Inflammatory macrophage treated with lipopolysaccharide for 1 hour (primary cell): Measurements from ENCODE around the gene SYT2.
"Not testable (repeated sequence)": the region's sequence is repeated elsewhere in the genome, so short reads cannot be mapped to it uniquely, and the experiment has no call there.

ENCODE experiments used
- DNase-seq, 2 donors: peaks; one replicate each; pipeline ENCODE4 v3.0.0-alpha.2; 2020 to 2022

Gene SYT2

DNA sequence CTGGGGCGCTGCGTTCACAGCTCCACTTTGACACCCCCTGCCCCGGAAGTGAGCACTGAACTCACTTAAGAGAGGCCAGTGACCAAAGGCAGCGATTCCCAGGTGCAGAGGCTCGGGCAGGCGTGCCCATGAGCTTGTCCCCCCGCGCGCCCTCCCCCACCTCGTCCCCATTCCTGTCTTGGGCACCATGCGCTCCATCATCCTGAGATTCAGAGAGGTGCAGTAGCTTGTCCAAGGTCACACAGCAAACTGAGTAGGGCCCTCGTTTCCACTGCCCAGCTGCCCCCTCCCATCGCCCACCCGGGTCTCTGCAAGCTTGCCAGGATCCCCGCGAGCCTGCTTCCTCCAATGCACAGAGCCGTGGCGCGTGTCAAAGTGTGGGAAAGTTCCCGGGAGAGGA is 68.0 kb downstream of the SYT2 start:
- no peak for DNase-seq

DNA sequence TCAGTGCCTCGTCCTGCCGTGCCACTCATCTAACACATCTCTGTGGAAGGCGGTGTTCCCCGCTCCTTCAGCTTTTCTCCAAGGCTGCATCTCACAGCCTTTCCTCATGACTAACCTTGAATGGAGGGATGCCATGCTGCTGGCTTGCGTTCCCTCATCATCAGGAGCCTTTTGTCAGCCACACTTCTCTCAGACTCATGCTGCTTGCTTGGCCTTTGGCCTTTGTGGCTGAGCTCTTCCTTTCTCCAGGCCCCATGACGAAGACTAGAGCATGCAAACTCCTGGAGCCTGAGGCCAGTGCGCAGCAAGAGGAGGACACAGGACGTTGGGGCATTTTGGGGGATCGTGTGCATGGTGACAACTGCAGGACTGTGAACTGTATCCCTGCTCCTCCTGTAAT is 70.8 kb downstream of the SYT2 start:
- no peak for DNase-seq

DNA sequence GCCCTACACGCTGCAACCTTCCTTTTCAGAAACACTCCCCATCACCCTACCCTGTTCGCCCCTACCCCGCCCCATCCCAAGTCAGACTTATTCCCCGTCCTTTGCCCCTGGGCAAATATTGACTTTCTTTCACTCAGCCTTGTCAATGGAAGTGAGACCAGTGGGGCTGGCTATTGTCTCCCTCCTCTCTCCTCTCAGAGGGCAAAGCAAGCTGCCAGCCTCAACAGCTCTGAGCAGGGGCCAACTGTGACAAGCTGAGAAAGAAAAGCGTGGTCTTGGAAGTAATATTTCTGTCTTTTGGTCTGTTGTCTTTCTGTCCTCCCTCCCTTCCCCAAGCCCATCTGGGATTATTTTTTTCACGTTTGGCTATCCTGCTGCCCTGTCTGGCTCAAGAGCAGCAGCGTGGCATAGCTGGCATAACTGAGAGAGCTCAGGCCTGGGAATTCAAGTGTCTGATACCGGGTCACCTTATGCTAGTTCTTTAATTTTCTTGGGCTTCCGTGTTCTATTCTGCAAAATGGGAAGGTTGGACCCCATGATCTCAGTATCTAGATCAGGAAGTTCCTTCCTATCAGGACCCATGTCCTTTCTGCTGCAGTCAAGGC is 71.5 kb downstream of the SYT2 start:
- not testable (repeated sequence) for DNase-seq

DNA sequence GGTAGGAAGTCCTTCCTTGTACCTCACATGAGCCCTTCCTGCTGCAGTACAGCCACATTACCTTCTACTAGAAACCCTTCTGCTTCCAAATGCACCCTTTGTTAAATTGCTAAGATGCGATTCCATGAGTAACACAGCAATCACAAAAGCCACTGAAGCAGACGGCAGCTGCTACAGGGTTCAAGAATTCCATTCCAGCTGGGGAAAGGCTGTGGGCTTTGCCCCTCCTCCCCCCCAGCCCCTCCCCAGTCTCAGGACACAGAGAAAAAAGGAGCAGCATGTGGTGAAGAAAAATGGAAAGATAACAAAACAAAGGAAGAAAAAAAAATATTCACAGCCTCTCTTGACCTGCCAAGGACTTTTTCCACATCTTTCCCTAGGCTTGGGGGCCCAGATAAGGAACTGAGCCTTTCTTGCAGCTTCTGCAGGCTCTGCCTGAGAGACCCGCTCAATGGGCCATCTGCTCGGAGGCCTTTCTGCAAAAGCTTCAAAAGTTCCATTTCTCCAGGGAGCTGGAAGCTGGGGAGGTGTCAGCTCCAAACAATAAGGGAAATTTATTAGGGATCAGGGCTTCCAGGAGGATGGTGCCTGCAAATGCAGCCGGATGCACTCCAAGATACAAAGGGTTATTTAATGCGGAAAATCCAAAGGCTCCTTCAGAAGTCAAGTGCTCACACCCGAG is 72.1 kb downstream of the SYT2 start:
- DNase-seq: no peak

DNA sequence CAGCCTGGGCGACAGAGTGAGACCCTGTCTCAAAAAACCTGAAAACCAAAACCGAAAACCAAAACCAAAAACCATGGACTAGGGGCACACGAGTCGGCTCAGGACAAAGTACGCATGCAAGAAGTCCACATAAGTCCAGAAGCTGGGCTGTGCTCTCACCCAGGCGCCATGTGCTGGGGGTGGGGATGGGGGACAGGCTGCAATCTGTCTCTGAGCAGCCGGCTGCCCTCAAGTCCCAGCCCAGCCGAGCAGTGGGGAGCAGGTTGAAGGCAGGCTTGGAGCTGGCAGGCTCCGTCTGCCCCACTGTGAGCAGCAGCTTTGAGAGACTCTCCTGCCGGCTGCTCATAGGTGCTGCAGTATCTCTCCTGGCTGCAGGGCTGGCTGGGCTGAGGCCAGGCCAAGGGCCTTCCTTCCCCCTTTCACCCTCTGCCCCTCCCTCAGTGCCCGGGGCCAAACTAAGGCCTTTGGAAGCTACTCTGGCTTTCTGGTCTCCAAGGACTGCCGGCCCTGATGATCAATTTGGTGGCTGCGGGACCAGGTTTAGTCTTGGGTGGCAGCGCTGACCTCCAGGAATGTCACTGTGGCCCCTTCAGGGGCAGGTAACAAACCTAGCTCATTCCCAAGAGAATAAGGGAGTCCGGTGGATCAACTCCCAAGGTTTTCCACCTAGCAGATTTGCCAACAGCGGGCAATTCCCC is 72.8 kb downstream of the SYT2 start:
- DNase-seq: not testable (repeated sequence)

DNA sequence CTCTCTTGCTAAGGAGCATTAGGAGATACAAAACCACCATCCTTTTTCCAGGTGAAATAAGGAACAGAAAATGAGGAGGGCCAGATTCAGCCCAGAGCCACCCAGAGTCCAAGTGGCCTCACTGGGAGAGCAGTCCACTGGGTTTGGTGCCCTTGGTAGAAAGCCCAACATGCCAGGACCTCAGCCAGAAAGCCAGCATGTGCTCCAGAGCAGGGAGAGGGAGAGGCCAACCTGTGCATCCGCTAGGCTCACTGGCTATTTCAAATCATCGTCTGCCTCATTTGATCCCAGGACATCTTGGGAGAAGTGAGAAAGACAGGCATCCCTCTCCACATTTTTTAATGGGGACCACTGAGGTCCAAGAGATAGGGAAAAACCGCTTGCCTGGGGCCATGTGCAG is 74.1 kb downstream of the SYT2 start:
- DNase-seq: not testable (repeated sequence)

DNA sequence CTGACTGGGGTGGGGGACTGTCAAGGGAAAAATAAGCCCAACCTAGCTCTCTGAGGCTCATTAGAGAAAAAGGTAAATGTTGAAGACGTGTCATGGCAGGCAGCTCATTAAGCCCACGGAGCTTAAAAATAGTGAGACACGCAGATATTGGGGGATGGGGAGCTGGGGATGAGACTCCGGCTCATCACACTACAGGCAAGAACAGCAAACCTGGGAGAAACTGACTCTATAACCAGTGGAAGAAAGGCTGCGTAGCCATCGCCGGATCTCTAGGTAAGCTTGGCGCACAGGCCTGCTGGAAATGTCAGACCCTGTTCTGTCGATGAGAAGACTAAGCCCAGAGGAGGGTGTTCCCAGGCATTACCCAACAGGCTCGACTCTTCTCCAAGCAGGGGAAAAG is 78.0 kb downstream of the SYT2 start:
- no peak for DNase-seq

DNA sequence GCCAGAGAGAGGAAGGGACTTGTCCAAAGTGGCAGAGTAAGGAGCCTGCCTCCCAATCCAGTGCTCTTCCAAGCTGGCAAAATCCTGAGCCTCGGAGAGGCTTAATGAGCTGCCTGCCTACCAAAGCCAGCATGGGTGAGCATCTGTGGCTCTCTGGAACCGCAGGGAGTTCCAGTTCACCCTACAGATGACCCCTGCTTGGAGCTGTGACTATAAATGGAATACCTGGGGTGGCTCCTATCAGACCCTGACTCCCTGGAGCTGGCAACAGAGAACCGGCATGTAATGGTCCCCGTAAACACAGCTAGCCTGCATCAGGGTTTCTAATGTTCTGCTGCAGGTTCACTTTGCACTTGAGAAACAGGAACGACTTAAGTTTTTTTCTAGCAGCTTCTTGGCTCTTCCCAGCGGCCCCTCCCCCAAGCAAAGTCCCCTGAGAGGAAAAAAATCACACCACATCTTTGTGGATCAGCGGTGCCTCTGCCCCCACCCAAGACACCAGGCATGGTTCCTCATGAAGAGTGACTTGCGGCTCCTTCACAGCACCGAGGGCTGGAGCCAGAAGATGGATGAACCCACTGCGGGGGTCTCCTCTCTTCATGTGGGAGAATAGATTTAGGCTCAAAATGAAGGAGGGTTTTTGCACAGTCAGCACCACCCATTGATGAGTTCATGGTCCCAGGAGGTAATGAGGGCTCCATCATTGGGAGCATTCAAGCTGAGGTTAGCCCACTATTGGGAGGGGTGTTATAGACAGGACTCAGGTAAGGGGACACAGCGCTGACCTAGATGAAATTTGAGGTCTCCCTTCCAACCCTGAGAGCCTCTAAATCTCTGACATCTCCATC is 79.0 kb downstream of the SYT2 start:
- DNase-seq: no peak

DNA sequence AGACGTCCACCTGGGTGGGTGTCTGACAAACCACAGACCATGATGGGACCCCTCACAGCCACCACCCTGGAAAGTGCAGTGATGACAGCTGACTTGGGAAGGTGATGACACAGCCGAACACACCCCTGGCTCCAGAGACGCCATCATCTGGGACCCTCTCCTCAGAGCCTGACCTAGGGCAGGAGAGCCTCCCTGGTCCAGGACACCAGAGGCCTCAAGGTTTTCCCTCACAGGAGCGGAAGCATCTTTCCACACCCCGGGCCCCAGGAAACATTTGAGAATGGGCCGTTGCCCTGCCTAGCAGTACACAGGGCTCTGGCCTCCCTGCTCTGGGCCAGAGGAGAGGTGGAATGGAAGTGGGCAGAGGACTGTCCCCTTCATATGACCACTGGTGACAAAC is 79.7 kb downstream of the SYT2 start:
- no peak for DNase-seq

DNA sequence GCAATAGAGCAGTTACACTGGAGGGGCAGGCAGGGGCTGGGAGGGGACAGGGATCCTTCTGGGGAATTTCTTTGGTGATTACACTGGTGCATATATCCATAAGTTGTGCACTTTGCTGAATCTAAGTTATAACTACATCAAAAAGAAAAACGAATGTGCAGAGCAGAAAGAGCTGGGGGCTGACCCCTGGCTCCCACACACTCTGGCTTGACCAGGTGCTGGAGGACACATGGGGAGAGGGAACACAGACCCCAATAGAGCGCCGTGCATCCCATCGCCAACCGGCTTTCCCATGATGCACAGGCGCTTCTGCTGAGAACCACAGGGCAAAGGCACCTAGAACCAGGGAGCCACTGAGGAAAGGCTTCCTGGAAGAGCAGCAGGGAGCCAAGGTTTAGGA is 80.2 kb downstream of the SYT2 start:
- DNase-seq: not testable (repeated sequence)

DNA sequence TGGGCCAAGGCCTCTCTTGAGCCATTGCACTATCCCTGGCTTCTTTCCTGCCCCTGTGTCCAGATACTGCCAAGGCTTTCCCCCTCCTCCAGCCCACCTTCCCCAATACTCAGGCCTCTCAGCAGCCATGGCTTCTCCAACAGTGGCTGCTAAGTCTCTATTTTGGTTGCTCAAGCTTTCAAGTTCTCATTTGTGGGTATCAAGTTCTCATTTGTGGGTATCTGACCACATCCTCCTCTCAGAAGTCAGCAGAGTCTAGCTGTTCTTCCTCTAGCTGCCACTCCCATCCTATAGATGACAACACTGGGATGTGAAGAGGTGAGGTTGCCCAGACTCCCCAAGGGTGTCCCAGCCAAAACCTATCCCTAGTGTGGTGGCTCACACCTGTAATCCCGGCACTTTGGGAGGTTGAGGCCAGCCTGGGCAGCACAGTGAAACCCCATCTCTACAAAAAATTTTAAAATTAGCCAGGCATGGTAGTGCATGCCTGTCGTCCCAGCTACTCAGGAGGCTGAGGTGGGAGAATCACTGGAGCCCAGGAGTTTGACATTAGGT is 80.9 kb downstream of the SYT2 start:
- peak; percentile 44 to 60 for DNase-seq

DNA sequence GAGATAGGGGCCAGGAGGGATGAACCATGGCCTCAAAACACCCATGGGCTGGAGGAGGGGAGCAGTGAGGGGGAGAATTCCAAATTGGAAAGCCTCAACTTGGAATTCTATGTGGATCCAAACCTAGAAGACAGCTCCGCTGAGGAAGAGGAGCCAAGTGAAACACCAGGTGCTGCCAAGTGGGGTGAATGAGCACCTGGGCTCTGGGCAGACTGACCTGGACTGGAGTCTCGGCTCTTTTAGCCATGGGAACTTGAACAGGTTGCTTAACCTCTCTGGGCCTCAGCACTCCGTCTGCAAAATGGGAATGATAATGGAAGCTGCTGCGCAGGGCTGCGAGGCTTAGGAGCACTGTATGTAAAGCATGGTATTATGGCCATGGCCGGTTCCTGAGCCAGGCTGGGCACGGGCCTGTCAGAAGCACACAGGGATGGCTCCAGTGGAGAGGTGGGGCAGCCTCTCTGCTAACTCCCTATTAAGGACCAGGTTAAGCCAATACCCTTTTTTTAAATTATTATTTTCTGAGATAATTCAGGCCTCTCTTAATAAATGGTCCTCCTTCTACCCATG is 81.5 kb downstream of the SYT2 start:
- no peak for DNase-seq

DNA sequence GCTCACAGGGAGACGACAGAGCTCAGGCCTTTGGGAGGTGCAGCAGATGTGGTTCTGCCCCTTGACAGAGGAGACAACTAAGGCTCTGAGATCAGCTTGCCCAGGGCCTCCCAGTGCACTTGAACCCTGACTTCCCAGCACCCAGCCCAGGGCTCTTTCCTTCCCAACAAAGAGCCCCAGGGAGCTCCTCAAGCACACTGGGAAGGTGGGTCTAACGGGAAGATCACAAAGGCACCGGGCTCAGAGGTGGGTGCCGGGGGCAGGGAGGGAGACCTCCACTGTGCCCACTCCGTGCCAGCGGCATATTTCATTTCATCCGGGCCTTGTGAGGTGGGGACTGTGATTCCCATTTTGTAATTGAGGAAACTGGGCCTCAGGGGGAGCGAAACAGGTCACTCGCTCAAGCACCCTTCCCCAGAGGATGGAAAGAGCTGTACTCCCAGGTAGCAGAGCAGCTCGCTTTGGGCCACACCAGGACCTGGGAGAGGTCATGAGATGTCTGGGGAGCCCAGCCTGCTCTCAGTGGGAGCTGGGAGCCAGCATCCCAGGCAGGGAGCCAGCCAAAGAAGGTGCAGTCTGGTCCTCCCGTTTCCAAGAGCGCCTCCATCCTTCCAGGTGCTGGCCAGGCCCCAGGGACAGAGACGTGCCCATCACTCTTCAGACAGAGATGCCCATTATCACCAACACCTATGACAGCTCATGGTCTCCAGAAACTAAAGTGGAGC is 82.3 kb downstream of the SYT2 start:
- no peak for DNase-seq

DNA sequence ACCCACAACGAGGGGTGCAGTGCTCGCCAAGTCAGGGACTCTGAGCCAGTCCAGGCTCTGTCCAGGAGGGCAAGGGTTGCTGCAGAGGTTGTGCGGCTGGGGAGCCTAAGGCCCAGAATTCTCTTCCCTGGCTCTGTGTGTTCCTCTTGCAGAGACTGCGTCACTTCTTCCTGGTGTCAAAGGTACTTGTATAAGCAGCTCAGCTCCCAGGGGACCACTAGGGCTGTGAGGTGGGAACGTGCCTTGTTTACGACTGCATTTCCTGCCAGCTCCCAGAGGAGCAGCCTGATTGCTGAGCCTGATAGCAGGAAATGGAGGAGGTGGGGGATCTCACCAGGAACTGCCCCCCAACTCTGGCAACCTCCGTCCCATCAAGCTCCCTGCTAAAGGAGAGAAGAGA is 83.2 kb downstream of the SYT2 start:
- not testable (repeated sequence) for DNase-seq

DNA sequence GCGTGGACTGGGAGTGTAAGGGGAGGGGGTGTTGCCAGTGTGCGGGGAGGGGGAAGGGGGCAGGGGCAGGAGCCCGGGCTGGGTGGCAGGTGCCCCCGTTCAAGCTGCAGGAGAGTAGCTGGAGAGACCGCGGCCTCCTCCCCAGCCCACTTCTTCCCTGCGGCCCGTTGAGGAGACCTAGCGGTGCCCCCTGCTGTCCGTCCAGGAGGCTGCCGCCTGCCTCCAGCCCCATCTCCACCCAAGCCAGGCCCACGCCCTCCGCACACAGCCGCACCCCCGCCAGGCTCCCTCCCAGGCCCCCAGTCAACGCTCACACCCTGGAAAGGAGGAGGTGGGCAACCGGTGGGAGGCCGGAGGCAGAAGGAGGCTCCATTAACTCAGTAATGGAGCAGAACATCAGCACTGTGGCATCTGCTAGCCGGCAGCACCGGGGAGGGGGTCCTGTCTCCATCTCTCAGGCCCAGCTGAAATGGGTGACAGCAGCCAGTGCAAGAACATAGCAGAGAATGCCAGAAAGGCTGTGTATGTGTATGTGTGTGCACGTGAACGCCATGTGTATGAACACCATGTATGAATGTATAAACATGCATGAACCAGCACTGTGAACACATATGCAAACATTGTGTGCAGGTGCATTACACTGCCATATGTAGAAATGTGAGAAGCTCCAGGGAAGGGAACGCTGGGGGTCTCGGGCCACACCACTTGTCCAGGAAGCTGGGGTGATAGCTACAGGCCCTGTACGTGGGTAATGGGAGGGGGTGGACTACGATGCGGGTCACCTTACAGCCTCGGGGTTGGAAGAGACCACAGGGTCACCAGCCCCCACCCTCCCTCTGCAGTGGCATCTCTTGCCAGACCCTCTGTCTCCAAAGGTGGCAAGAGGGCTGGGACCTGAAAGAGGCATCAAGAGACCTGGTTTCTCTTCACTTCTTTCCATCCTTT is 84.6 kb downstream of the SYT2 start:
- peak; percentile 34 to 64 for DNase-seq

DNA sequence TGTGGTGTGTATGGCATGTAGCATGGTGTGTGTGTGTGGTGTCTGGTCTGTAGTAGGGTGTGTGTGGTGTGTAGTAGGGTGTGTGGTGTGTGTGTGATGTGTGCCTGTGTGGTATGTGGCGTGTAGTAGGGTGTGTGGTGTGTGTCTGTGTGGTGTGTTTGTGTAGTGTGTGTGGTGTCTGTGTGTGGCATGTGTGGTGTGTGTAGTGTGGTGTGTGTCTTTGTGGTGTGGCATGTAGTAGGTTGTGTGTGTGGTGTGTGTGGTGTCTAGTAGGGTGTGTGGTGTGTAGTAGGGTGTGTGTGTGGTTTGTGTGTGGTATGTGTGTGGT is 85.5 kb downstream of the SYT2 start:
- DNase-seq: no peak

DNA sequence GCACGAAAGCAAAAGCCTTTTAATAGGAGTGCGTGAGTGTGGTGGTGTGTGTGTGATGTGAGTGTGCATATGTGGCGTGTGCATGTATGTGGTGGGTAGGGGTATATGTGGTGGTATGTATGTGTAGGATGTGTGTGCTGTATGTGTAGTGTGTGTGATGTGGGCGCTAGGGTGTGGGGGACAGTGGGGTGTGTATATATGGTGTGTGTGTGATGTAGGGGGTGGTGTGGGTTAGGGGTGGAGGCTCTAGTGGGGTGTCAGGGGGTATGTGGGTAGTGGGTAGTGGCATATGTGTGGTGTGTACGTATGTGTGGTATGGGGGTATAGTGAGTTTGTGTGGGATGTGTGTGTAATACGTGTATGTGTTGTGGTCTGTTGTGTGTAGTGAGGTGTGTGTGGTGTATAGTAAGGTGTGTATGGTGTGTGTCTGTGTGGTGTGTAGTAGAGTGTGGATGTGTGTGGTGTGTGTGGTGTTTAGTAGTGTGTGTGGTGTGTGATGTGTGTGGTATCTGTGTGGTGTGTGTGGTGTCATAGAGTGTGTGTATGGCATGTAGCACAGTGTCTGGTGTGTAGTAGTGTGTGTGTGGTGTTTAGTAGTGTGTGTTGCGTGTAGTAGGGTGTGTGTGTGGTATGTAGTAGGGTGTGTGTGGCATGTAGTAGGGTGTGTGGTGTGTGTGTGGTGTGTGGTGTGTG is 86.0 kb downstream of the SYT2 start:
- no peak for DNase-seq

DNA sequence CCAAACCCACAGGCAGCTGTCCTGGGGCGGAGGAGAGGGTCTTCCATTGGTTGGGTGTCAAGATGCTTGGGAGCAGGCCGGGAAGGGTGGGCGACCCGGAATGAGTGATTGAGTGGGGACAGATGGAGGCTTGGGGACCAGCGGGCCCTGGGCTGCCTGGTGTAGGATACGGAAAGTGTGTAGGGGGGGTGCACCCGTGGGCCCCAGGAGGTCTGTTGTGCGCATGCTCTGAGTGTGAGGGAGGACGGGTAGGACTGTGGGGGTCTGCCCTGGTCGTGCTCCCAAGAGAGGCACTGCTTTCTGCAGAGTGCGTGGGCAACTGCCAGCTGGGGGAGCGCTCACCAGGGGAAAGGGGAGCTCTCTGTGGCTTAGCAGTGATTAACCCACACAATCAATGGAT is 86.8 kb downstream of the SYT2 start:
- DNase-seq: not testable (repeated sequence)

DNA sequence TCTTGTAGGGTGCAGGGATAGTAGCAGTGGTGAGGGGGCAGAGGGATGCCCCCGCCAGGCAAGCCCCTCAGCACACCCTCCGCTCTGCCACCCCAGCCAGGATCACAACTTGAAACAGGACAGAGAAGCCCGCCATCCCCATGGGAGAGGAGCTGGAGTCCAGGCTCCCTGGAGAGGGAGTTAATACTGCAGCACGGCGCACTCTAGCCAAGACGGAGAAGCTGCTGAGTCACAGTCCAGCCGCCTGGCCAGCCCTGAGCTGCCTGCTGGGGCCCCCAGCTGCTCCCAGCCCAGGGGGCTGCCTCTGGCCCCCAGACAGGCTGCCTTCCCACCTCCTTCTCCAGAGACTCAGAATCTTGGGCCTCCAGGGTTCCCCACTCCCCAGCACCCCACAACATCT is 87.2 kb downstream of the SYT2 start:
- DNase-seq: no peak

DNA sequence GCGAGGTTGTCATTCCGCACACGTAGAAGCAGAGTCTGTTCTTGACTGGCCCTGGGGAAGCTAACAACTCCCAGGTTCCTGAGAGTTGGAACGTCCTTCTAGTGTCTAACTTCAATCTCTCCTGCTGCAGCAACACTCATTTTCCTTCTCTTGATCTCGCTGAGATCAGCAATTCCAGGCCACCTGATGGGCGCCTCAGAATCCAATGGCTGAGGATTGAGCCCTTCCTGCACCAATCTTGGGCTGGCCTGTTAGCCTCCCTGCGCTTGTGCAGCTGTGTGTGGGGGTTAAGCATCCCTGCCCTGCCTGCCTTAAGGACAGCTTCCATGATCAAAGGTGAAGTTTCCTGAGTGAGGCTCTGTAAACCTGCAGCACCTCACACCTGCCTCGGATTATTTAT is 87.9 kb downstream of the SYT2 start:
- no peak for DNase-seq
